MM.1S (cell line): ENCODE data around the gene BRD8.

Source experiments
- EZH2 ChIP-seq: fragments of 300-600 bp; sonication (generic); optimal IDR thresholded peaks from 2 replicates; pipeline ENCODE3; 2017; ENCODE audit warnings: low read depth, mild to moderate bottlenecking, antibody characterized with exemption, low read length, mixed read lengths
- TF ChIP-seq, protein P1 (sequence below): fragments of 300-600 bp; sonication (generic); IDR thresholded peaks from 2 replicates; pipeline ENCODE4 v1.5.1; 2016; ENCODE audit warnings: antibody characterized with exemption, low read length, mixed read lengths

DNA sequence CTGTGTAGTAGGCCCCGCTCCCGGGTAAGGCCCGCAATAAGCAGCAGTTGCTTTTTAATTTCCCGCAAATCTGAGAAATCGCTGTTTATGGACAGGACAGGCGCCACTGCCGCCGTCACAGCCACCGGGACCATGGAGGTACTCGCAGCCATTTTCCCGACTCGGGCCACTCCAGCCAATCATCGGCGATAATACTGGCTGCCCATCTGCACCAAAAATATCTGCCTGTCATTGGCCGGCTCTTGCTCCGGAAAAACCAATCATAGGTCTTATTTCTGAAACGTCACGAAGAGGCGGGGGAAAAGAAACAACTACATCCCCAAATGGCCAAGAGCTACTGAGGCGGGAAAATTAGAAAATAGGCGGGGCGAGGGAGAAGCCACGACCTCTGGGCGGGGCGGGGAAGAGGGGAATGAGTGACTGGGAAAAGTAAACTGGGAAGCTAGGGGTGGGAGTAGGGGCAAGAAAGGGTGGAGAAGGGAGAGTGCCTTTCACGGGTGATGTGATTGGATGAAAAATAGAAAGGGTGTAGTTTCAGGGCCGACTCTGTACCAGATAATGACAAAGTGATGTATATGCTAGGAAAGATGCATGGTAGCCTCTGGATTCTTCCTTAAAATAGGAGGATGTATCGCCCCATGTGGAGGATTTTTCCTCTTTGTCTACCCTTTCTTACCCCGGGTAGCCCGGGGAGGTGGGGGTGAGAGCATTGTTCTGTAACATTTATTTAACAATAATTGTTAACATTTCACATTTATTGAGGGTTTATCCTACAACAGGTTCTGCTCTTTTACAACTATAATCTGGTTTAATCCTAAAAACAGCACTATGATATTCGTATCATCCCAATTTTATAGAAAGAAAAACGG is 35.0 kb upstream of the BRD8 start, which contains the start of gene CDC23:
- TF ChIP-seq, protein P1, sequence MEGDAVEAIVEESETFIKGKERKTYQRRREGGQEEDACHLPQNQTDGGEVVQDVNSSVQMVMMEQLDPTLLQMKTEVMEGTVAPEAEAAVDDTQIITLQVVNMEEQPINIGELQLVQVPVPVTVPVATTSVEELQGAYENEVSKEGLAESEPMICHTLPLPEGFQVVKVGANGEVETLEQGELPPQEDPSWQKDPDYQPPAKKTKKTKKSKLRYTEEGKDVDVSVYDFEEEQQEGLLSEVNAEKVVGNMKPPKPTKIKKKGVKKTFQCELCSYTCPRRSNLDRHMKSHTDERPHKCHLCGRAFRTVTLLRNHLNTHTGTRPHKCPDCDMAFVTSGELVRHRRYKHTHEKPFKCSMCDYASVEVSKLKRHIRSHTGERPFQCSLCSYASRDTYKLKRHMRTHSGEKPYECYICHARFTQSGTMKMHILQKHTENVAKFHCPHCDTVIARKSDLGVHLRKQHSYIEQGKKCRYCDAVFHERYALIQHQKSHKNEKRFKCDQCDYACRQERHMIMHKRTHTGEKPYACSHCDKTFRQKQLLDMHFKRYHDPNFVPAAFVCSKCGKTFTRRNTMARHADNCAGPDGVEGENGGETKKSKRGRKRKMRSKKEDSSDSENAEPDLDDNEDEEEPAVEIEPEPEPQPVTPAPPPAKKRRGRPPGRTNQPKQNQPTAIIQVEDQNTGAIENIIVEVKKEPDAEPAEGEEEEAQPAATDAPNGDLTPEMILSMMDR: no peak
- TF ChIP-seq EZH2: no peak
